SK-N-SH treated with all-trans-retinoic acid at 6 μM for 48 hours (cell line): ENCODE data around the gene FAT1.
"Not testable (repeated sequence)": the region's sequence is repeated elsewhere in the genome, so short reads cannot be mapped to it uniquely, and the experiment has no call there.

Experiments used
- ATAC-seq: fragments of 200-7000 bp; cut with Tn5 transposase; 3 replicates; pipeline ENCODE4 v1.9.1; 2020; ENCODE audit warnings: mild to moderate bottlenecking, moderate library complexity
- ARNTL ChIP-seq: fragments of 450-650 bp; formaldehyde crosslinking; IDR thresholded peaks from 2 replicates; pipeline ENCODE4 v1.5.0; 2020; ENCODE audit warnings: low read depth, mild to moderate bottlenecking, moderate library complexity, borderline replicate concordance
- BACH2 ChIP-seq: fragments of 250-450 bp; sonication (Bioruptor Pico); IDR thresholded peaks from 2 replicates; pipeline ENCODE4 v1.9.0; 2021; ENCODE audit warnings: mild to moderate bottlenecking, borderline replicate concordance
- CSDC2 ChIP-seq: fragments of 250-450 bp; sonication (Bioruptor Pico); IDR thresholded peaks from 2 replicates; pipeline ENCODE4 v1.5.0; 2020; ENCODE audit warnings: mild to moderate bottlenecking, moderate library complexity
- CSRNP3 ChIP-seq: fragments of 250-450 bp; sonication (Bioruptor Pico); IDR thresholded peaks from 2 replicates; pipeline ENCODE4 v1.5.1; 2021; ENCODE audit warnings: mild to moderate bottlenecking, moderate library complexity
- GLIS3 ChIP-seq: fragments of 250-450 bp; sonication (Bioruptor Pico); IDR thresholded peaks from 2 replicates; pipeline ENCODE4 v1.5.0; 2020; ENCODE audit warnings: mild to moderate bottlenecking, moderate library complexity
- ISL1 ChIP-seq: fragments of 250-450 bp; sonication (Bioruptor Pico); IDR thresholded peaks from 2 replicates; pipeline ENCODE4 v2.1.2; 2022; ENCODE audit warnings: mild to moderate bottlenecking, moderate library complexity
- OSR1 ChIP-seq: fragments of 250-450 bp; sonication (Bioruptor Pico); IDR thresholded peaks from 2 replicates; pipeline ENCODE4 v1.8.0; 2022; ENCODE audit warnings: moderate library complexity, mild to moderate bottlenecking, inconsistent platforms
- SNAI2 ChIP-seq: fragments of 250-450 bp; sonication (Bioruptor Pico); IDR thresholded peaks from 2 replicates; pipeline ENCODE4 v1.5.0; 2020; ENCODE audit warnings: mild to moderate bottlenecking, moderate library complexity
- TSHZ2 ChIP-seq: fragments of 250-450 bp; sonication (Bioruptor Pico); IDR thresholded peaks from 2 replicates; pipeline ENCODE4 v1.5.0; 2020; ENCODE audit warnings: mild to moderate bottlenecking, moderate library complexity
- ZFP30 ChIP-seq: fragments of 450-650 bp; formaldehyde crosslinking; IDR thresholded peaks from 2 replicates; pipeline ENCODE4 v1.5.0; 2022; ENCODE audit warnings: mild to moderate bottlenecking, moderate library complexity
- ZNF565 ChIP-seq: fragments of 450-650 bp; formaldehyde crosslinking; conservative IDR thresholded peaks from 2 replicates; pipeline ENCODE4 v1.5.0; 2020; ENCODE audit warnings: low read depth, mild to moderate bottlenecking, moderate library complexity
- ZNF8 ChIP-seq: fragments of 450-650 bp; formaldehyde crosslinking; IDR thresholded peaks from 2 replicates; pipeline ENCODE4 v1.5.0; 2020; ENCODE audit warnings: mild to moderate bottlenecking, moderate library complexity
- TF ChIP-seq, protein P1 (sequence below): fragments of 250-450 bp; sonication (Bioruptor Pico); IDR thresholded peaks from 2 replicates; pipeline ENCODE4 v1.8.0; 2021; ENCODE audit warnings: low read depth, mild to moderate bottlenecking, moderate library complexity, borderline replicate concordance

FAT1 gene

DNA sequence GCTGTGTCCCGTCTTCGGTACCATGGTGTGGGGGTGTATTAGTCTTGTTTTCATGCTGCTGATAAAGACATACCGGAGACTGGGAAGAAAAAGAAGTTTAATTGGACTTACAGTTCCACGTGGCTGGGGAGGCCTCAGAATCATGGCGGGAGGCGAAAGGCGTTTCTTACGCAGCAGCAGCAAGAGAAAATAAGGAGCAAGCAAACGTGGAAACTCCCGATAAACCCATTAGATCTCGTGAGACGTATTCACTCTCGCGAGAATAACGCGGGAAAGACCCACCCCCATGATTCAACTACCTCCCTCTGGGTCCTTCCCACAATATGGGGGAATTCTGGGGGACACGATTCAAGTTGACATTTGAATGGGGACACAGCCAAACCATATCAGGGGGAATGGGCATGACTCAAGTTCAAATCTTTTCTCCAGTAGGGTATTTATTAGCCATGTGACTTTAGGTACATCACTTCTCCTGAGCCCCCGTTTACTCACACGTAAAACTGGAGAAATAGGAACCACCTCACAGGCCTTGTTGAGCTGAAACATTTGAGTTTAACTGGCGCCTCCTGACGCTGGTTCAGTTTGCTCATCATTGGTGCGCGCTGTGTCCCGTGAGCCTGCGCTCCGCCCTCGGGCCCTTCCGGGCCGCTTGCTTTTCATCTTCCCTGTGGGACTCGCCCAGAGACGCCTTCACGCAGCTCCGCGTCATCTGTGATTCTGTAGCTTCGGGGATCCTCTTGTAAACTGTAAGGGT lies 35.5 kb upstream of the FAT1 start:
- TF ChIP-seq GLIS3 (CRISPR knock-in tag) (no peak), CSDC2 (CRISPR knock-in tag) (no peak)
- no peak for ATAC-seq

DNA sequence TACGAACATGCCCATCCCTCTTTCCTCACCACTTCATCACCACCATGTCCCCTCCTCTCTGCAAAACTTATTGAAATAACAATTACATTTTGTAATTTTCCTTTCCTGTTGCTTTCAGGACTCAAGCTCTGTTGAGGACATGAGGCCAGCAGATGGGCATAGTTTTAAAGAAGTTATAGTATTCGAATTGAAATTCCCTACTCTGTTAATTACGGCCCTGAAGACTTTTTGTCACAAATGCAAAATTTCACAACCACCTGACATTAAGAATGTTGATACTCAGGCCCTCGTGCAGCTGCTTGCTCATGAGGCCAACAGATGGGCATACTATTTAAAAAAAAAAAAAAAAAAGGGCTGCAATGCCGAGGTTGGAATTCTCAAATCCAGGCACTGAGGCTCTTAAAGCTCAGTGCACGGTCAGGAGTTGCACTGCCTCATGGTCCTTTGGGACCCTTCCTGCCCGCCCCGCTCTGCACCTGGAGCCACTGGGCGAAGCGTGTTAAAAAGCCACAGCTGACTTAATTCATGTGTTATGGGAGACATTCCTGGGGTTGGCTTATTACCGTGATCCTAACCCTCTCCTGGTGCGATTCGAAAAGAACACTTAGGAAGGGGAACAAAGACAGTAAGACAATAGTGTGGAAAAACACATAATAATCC lies 34.2 kb upstream of the FAT1 start:
- ATAC-seq = no peak
- TF ChIP-seq ARNTL (CRISPR knock-in tag) = no peak

- not testable (repeated sequence) for ATAC-seq
Observed at GRCh38 chr4:186756550-186756949, 32.9 kb upstream of the FAT1 start.

DNA sequence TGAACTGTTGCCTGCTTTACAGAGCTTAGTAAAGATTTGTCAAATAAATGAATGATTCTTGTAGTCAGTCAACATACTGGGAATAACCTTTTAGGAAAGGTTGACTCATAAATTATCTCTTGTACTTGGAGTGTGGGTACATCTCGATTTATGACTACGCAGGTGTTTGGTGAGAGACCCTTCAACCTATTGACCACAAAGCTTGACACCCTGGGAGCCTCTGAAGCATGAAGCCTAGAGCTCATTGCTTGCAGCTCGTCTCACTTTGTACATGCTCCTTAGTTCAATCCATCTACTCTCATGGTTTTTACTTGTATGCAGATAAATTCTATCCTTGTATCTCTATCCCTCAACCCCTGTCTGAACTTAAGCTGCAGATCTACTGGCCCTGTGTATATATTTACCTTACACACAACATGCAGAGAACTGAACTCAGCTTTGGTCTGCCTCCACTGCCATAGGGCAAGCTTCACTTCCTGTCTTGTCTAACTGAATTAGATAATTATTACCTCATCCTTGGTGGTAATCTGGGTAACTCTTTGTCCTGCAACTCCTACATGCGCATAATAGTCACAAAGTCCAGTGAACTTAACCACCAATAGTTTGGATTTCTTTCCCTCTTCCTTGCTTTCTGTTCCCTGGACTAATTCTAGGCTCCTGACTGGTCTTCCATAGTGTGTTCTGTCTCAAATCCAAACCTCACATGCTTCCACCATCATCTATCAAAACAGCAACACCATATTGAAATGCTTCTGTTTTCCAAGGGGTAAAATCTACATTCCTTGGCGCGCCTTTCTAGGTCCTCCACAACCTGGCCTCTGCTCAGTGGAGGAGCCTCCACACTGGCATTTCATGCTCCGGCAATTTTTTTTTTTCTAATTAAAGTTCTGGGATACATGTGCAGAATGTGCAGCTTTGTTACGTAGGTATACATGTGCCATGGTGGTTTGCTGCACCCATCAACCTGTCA lies 32.2 kb upstream of the FAT1 start:
- TF ChIP-seq BACH2 (CRISPR knock-in tag) (no peak), TSHZ2 (no peak), SNAI2 (CRISPR knock-in tag) (no peak), ZNF8 (no peak), CSRNP3 (CRISPR knock-in tag) (no peak), OSR1 (no peak), ZNF565 (CRISPR knock-in tag) (no peak), GLIS3 (CRISPR knock-in tag) (no peak), ISL1 (CRISPR knock-in tag) (no peak)
- ATAC-seq = no peak

GRCh38 chr4:186754976-186755375 lies 31.3 kb upstream of the FAT1 start:
- ATAC-seq = no peak
- TF ChIP-seq ISL1 (CRISPR knock-in tag) = no peak

DNA sequence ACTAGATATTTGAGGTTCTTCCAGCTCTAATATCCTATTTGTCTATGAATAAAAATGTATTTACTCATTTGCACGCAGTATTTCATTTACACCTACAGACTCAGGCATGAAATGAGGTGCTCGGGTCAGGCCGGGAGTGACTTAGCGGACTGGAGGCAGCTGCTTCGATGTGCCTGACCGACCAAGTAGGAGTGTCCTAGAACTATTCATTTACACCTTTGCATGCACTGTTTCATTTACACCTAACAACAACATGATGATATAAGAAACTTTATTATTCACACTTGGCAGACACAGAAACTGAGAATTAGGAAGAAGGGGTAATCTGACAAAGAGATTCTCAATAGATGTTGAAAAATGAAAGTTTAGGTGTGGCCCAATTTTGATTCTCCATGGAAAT lies 28.7 kb upstream of the FAT1 start:
- no peak for ATAC-seq
- TF ChIP-seq CSRNP3 (CRISPR knock-in tag) = no peak
- TF ChIP-seq, protein P1, sequence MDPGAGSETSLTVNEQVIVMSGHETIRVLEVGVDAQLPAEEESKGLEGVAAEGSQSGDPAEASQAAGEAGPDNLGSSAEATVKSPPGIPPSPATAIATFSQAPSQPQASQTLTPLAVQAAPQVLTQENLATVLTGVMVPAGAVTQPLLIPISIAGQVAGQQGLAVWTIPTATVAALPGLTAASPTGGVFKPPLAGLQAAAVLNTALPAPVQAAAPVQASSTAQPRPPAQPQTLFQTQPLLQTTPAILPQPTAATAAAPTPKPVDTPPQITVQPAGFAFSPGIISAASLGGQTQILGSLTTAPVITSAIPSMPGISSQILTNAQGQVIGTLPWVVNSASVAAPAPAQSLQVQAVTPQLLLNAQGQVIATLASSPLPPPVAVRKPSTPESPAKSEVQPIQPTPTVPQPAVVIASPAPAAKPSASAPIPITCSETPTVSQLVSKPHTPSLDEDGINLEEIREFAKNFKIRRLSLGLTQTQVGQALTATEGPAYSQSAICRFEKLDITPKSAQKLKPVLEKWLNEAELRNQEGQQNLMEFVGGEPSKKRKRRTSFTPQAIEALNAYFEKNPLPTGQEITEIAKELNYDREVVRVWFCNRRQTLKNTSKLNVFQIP = no peak
- no peak for TF ChIP-seq SNAI2 (CRISPR knock-in tag)
- no peak for TF ChIP-seq ZNF8
- no peak for TF ChIP-seq ZFP30 (CRISPR knock-in tag)
- TF ChIP-seq CSDC2 (CRISPR knock-in tag) = no peak
- no peak for TF ChIP-seq GLIS3 (CRISPR knock-in tag)
